Astrocyte (in vitro differentiated cells and primary cell): ENCODE results near the gene SLC7A8. TPM values are rescaled to one million over a fixed set of nuclear protein-coding genes. Genes with fewer than 3 reads are reported as not detected.

Experiments used
- DNase-seq: peaks from one replicate; pipeline ENCODE4 v3.0.0-alpha.2; 2010; ENCODE audit warnings: low read depth
- FAIRE-seq: peaks from 2 replicates; lab custom pipeline; 2011; peaks lifted over from hg19 to GRCh38; lab: Jason Lieb, UNC
- H2AFZ ChIP-seq: 2 replicates; pipeline ENCODE4 v1.6.0; 2012; ENCODE audit warnings: low read depth, low read length, inconsistent platforms
- H3K27ac ChIP-seq: 2 replicates; pipeline ENCODE4 v1.5.1; 2011; ENCODE audit warnings: low read depth, low read length, inconsistent platforms
- H3K27me3 ChIP-seq: 2 replicates; pipeline ENCODE4 v1.6.0; 2011; ENCODE audit warnings: low read length, inconsistent platforms; ENCODE audit not compliant: insufficient read depth
- H3K36me3 ChIP-seq: 2 replicates; pipeline ENCODE4 v1.5.1; 2011; ENCODE audit warnings: low read length, inconsistent platforms; ENCODE audit not compliant: insufficient read depth
- H3K4me1 ChIP-seq: 2 replicates; pipeline ENCODE4 v1.5.1; 2011; ENCODE audit warnings: low read length, inconsistent platforms; ENCODE audit not compliant: insufficient read depth
- H3K4me2 ChIP-seq: 2 replicates; pipeline ENCODE4 v1.6.0; 2012; ENCODE audit warnings: low read length, inconsistent platforms
- H3K4me3 ChIP-seq: 2 replicates; pipeline ENCODE4 v1.5.1; 2011; ENCODE audit warnings: low read depth, mild to moderate bottlenecking, low read length, inconsistent platforms; ENCODE audit not compliant: insufficient read depth
- H3K79me2 ChIP-seq: 2 replicates; pipeline ENCODE4 v1.6.0; 2012; ENCODE audit warnings: mild to moderate bottlenecking, low read length, inconsistent platforms; ENCODE audit not compliant: insufficient read depth
- H3K9ac ChIP-seq: 2 replicates; pipeline ENCODE4 v1.6.0; 2012; ENCODE audit warnings: mild to moderate bottlenecking, low read length, inconsistent platforms
- H3K9me3 ChIP-seq: 2 replicates; pipeline ENCODE4 v1.5.1; 2012; ENCODE audit warnings: low read depth, mild to moderate bottlenecking, low read length, inconsistent platforms; ENCODE audit not compliant: insufficient read depth
- H4K20me1 ChIP-seq: 2 replicates; pipeline ENCODE4 v1.6.0; 2012; ENCODE audit warnings: low read length, inconsistent platforms; ENCODE audit not compliant: insufficient read depth
- H3K27ac Mint-ChIP-seq: one replicate; pipeline ENCODE4 v1.8.0; 2021; ENCODE audit warnings: mild to moderate bottlenecking, mixed read lengths; ENCODE audit not compliant: unreplicated experiment
- H3K27me3 Mint-ChIP-seq: one replicate; pipeline ENCODE4 v1.8.0; 2021; ENCODE audit warnings: low read depth, mixed read lengths; ENCODE audit not compliant: unreplicated experiment
- H3K36me3 Mint-ChIP-seq: one replicate; pipeline ENCODE4 v1.8.0; 2021; ENCODE audit warnings: low read depth, mixed read lengths; ENCODE audit not compliant: unreplicated experiment
- H3K4me1 Mint-ChIP-seq: one replicate; pipeline ENCODE4 v1.8.0; 2021; ENCODE audit warnings: low read depth, mixed read lengths; ENCODE audit not compliant: unreplicated experiment
- H3K4me3 Mint-ChIP-seq: one replicate; pipeline ENCODE4 v1.8.0; 2021; ENCODE audit warnings: mild to moderate bottlenecking, moderate library complexity, mixed read lengths; ENCODE audit not compliant: unreplicated experiment
- H3K9me3 Mint-ChIP-seq: one replicate; pipeline ENCODE4 v1.8.0; 2021; ENCODE audit warnings: mild to moderate bottlenecking, mixed read lengths; ENCODE audit not compliant: unreplicated experiment
- CTCF ChIP-seq: IDR thresholded peaks from 2 replicates; pipeline ENCODE4 v1.5.1; 2011; ENCODE audit warnings: low read depth, mild to moderate bottlenecking, inconsistent platforms, low read length, moderate library complexity; ENCODE audit not compliant: insufficient read depth
- EZH2 ChIP-seq: IDR thresholded peaks from 2 replicates; pipeline ENCODE4 v1.6.1; 2012; ENCODE audit warnings: mild to moderate bottlenecking, low read length, inconsistent platforms; ENCODE audit not compliant: insufficient read depth
- total RNA-seq: library from RNA; stranded (reverse); gene quantifications from 2 replicates; pipeline ENCODE4 v1.2.1, GENCODE V29; 2021

SLC7A8 gene
- total RNA-seq, 1 donor from 2014 or later: 6.5 TPM

- Histone ChIP-seq H2AFZ (no peak overlapping the region), H3K4me2 (no peak overlapping the region), H3K79me2 (no peaks in the 10 kb centered on the region), H3K4me3 (no peak overlapping the region), H3K9me3 (peaks cover 4% of the 10 kb centered on the region), H3K36me3 (no peaks in the 10 kb centered on the region), H4K20me1 (no peaks in the 10 kb centered on the region), H3K27ac (no peak overlapping the region), H3K27me3 (peaks cover 9% of the 10 kb centered on the region), H3K9ac (no peak overlapping the region), H3K4me1 (no peaks in the 10 kb centered on the region)
- no peaks in the 10 kb centered on the region for H3K4me1 Mint-ChIP-seq
- H3K27ac Mint-ChIP-seq: no peak overlapping the region
- FAIRE-seq: no peak
- no peak overlapping the region for H3K4me3 Mint-ChIP-seq
- TF ChIP-seq CTCF (no peak), EZH2 (no peak)
- no peaks in the 10 kb centered on the region for H3K36me3 Mint-ChIP-seq
- H3K27me3 Mint-ChIP-seq: no peaks in the 10 kb centered on the region
- no peak for DNase-seq
- peaks cover 9% of the 10 kb centered on the region for H3K9me3 Mint-ChIP-seq
Observed at GRCh38 chr14:23217032-23218020, 33.9 kb upstream of the SLC7A8 start.

GRCh38 chr14:23215421-23215820 lies 32.0 kb upstream of the SLC7A8 start:
- peaks cover 9% of the 10 kb centered on the region for H3K9me3 Mint-ChIP-seq
- Histone ChIP-seq H3K4me1 (no peaks in the 10 kb centered on the region), H4K20me1 (no peaks in the 10 kb centered on the region), H3K27me3 (peaks cover 4% of the 10 kb centered on the region), H2AFZ (no peak overlapping the region), H3K36me3 (no peaks in the 10 kb centered on the region), H3K4me2 (no peak overlapping the region), H3K9me3 (peaks cover 4% of the 10 kb centered on the region), H3K27ac (no peak overlapping the region), H3K9ac (no peak overlapping the region), H3K79me2 (no peaks in the 10 kb centered on the region), H3K4me3 (no peak overlapping the region)
- no peaks in the 10 kb centered on the region for H3K36me3 Mint-ChIP-seq
- no peaks in the 10 kb centered on the region for H3K27me3 Mint-ChIP-seq
- no peak overlapping the region for H3K4me3 Mint-ChIP-seq
- H3K27ac Mint-ChIP-seq: no peak overlapping the region
- DNase-seq: no peak
- no peak for TF ChIP-seq EZH2
- no peak for TF ChIP-seq CTCF
- FAIRE-seq: no peak
- no peaks in the 10 kb centered on the region for H3K4me1 Mint-ChIP-seq
